ENCODE results near the gene JMJD8. TPM values are rescaled to one million over a fixed set of nuclear protein-coding genes. Genes with fewer than 3 reads are reported as not detected.

The JMJD8 gene
- total and polyA plus RNA-seq, 9 of the 15 experiments (the other 6 are each of a cell fraction or from before 2014, with no cell fraction given): 1.2 to 50.6 (median 29.3) TPM

GRCh38 chr16:683396-684070 lies 601 bp downstream of the JMJD8 start (continued):
- TF ChIP-seq RREB1 (CRISPR knock-in tag; IDR thresholded peaks at IDR 0.05) (no peak), NFIC (IDR thresholded peaks at IDR 0.05) (0 out of 2 replicates have a peak, but pooled peaks have one; percentile 6), ZKSCAN8 (CRISPR knock-in tag; IDR thresholded peaks at IDR 0.05) (no peak), HNRNPLL (IDR thresholded peaks at IDR 0.05; ENCODE audit: low read depth, low read length, poor library complexity, severe bottlenecking) (peak; percentile 2), ZNF12 (CRISPR knock-in tag; IDR thresholded peaks at IDR 0.05) (no peak), SIN3B (IDR thresholded peaks at IDR 0.05; ENCODE audit: low read depth) (no peak), ELF2 (CRISPR knock-in tag; IDR thresholded peaks at IDR 0.05) (peak; percentile 18; the same call in 1 of the 2 replicates), ARID3A (IDR thresholded peaks at IDR 0.05; ENCODE audit: borderline replicate concordance, low read depth, low read length) (no peak), ZFX (CRISPR knock-in tag; IDR thresholded peaks at IDR 0.05) (peak; percentile 59), TBL1XR1 (IDR thresholded peaks at IDR 0.05; ENCODE audit: low read length in 2 of 2) (no peak), THRA (IDR thresholded peaks at IDR 0.05) (no peak), DLX4 (CRISPR knock-in tag; IDR thresholded peaks at IDR 0.05) (no peak), EWSR1 (IDR thresholded peaks at IDR 0.05; ENCODE audit: borderline replicate concordance, low read depth, partially characterized antibody) (no peak), TCFL5 (CRISPR knock-in tag; conservative IDR thresholded peaks at IDR 0.05) (no peak), E2F8 (IDR thresholded peaks at IDR 0.05; ENCODE audit: low read depth, partially characterized antibody) (no peak)

All from K562 (cell line).